HG02970 (cell line): ENCODE measurements around the gene PPARG.

Experiments
- ATAC-seq: cut with Tn5 transposase; IDR thresholded peaks from one replicate; pipeline ENCODE4 v1.9.1; 2021; ENCODE audit warnings: mild to moderate bottlenecking, moderate library complexity, moderate number of reproducible peaks; ENCODE audit not compliant: unreplicated experiment, low FRiP score

The PPARG gene

GRCh38 chr3:12308517-12308916 lies 19.6 kb downstream of the PPARG start:
- ATAC-seq: no peak

- no peak for ATAC-seq
Observed at GRCh38 chr3:12309716-12310115, 20.8 kb downstream of the PPARG start.

GRCh38 chr3:12312010-12312409 lies 23.1 kb downstream of the PPARG start:
- no peak for ATAC-seq

- no peak for ATAC-seq
Observed at GRCh38 chr3:12313519-12313918, 24.6 kb downstream of the PPARG start.

- no peak for ATAC-seq
Observed at GRCh38 chr3:12316253-12316652, 27.4 kb downstream of the PPARG start.

- no peak for ATAC-seq
Observed at GRCh38 chr3:12316729-12317351, 28.0 kb downstream of the PPARG start.

GRCh38 chr3:12317914-12318313 lies 29.0 kb downstream of the PPARG start:
- ATAC-seq: no peak

GRCh38 chr3:12318758-12319621 lies 30.1 kb downstream of the PPARG start:
- ATAC-seq: no peak

- ATAC-seq: no peak
Observed at GRCh38 chr3:12321015-12321414, 32.1 kb downstream of the PPARG start.

GRCh38 chr3:12323237-12323636 lies 34.4 kb downstream of the PPARG start:
- no peak for ATAC-seq

GRCh38 chr3:12325586-12326515 lies 37.0 kb downstream of the PPARG start:
- no peak for ATAC-seq

GRCh38 chr3:12327021-12327420 lies 38.2 kb downstream of the PPARG start:
- ATAC-seq: no peak

GRCh38 chr3:12328132-12328836 lies 39.4 kb downstream of the PPARG start:
- no peak for ATAC-seq

- ATAC-seq: no peak
Observed at GRCh38 chr3:12328837-12329462, 40.1 kb downstream of the PPARG start.

- ATAC-seq: no peak
Observed at GRCh38 chr3:12334786-12335185, 45.9 kb downstream of the PPARG start.

- ATAC-seq: no peak
Observed at GRCh38 chr3:12335421-12335820, 46.6 kb downstream of the PPARG start.

GRCh38 chr3:12336099-12336498 lies 47.2 kb downstream of the PPARG start:
- ATAC-seq: no peak

- no peak for ATAC-seq
Observed at GRCh38 chr3:12338595-12339546, 50.0 kb downstream of the PPARG start.
